Chondrocyte (in vitro differentiated cells): ENCODE results near the gene TIGAR. TPM values are rescaled to one million over a fixed set of nuclear protein-coding genes. Genes with fewer than 3 reads are reported as not detected.

Experiments
- DNase-seq: peaks from one replicate; pipeline ENCODE4 v3.0.0; 2021; ENCODE audit warnings: mixed read lengths, low spot score
- H3K27ac Mint-ChIP-seq: one replicate; pipeline ENCODE4 v1.8.0; 2021; ENCODE audit warnings: mild to moderate bottlenecking, moderate library complexity, mixed read lengths; ENCODE audit not compliant: unreplicated experiment
- H3K27me3 Mint-ChIP-seq: 2 replicates; pipeline ENCODE4 v1.8.0; 2021; ENCODE audit warnings: low read depth, mixed read lengths
- H3K36me3 Mint-ChIP-seq: 2 replicates; pipeline ENCODE4 v1.8.0; 2021; ENCODE audit warnings: low read depth, mixed read lengths
- H3K4me1 Mint-ChIP-seq: 2 replicates; pipeline ENCODE4 v1.8.0; 2021; ENCODE audit warnings: low read depth, mild to moderate bottlenecking, mixed read lengths
- H3K4me3 Mint-ChIP-seq: one replicate; pipeline ENCODE4 v1.8.0; 2021; ENCODE audit warnings: mild to moderate bottlenecking, moderate library complexity, mixed read lengths; ENCODE audit not compliant: unreplicated experiment
- H3K9me3 Mint-ChIP-seq: 2 replicates; pipeline ENCODE4 v1.8.0; 2021; ENCODE audit warnings: low read depth, mixed read lengths
- total RNA-seq: library from RNA; stranded (reverse); gene quantifications from 3 replicates; pipeline ENCODE4 v1.2.1, GENCODE V29; 2021
- TF ChIP-seq, protein P1 (sequence below): fragments of 200-600 bp; sonication (generic); IDR thresholded peaks from 2 replicates; pipeline ENCODE4 v1.5.0; 2021; ENCODE audit warnings: antibody characterized with exemption, mild to moderate bottlenecking, moderate library complexity

The TIGAR gene
- total RNA-seq, 1 donor from 2014 or later: 28.8 TPM

DNA sequence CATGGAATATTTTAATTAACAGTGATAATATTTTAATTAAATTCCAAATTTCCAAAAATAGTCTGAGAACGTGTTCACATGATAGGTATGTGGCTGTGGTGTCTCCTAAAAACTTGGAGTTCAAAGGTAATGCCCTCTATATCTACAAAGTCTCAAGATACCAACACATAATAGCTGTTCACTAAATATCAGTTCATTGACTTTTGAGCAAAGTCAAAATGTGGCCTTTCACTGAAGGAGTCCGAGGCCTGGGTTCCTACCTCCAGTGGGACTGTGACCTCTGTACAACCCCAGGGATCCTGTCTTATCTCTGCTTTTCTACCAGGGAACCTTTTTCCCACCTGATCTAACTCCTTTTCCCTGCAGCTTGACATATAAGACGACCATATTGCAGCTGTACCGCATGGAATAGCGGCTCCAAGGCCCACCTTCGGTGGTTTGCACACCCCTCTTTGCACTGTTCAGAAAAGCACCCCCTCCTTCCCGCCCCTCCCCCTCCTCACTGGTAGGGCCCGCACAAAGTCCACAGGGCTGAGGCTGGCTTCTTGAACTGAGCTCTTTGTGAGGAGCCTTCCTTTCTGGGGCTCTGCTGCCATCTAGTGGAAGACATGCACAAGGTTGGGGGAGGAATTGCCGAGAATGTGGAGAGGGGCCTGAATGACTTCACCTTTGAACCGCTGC is 44.3 kb upstream of the TIGAR start:
- TF ChIP-seq, protein P1, sequence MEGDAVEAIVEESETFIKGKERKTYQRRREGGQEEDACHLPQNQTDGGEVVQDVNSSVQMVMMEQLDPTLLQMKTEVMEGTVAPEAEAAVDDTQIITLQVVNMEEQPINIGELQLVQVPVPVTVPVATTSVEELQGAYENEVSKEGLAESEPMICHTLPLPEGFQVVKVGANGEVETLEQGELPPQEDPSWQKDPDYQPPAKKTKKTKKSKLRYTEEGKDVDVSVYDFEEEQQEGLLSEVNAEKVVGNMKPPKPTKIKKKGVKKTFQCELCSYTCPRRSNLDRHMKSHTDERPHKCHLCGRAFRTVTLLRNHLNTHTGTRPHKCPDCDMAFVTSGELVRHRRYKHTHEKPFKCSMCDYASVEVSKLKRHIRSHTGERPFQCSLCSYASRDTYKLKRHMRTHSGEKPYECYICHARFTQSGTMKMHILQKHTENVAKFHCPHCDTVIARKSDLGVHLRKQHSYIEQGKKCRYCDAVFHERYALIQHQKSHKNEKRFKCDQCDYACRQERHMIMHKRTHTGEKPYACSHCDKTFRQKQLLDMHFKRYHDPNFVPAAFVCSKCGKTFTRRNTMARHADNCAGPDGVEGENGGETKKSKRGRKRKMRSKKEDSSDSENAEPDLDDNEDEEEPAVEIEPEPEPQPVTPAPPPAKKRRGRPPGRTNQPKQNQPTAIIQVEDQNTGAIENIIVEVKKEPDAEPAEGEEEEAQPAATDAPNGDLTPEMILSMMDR: peak; percentile 95
- no peak for DNase-seq
- peaks cover 26% of the 10 kb centered on the region for H3K27me3 Mint-ChIP-seq
- H3K4me3 Mint-ChIP-seq: peak overlapping the region; percentile 89
- peaks cover 35% of the 10 kb centered on the region for H3K4me1 Mint-ChIP-seq
- peak overlapping the region; percentile 49 for H3K27ac Mint-ChIP-seq
- H3K9me3 Mint-ChIP-seq: no peaks in the 10 kb centered on the region
- H3K36me3 Mint-ChIP-seq: peaks cover 30% of the 10 kb centered on the region

DNA sequence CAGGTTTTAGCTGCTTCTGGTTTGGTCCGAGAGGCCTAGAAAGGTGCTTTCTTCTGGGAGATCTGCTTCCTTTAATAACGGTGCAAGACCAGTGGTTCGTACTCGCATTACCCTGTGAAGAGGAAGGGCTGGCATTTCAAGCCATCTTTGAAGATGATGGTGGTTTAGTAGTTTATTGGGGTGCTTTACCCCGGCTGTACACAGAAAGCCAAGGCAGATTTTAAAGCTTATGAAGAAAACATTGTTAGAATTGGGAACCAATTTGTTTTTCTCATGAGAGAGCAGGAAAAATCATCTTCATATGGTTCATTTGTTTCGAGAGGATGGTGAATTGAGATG is 43.8 kb upstream of the TIGAR start:
- H3K4me1 Mint-ChIP-seq: peaks cover 35% of the 10 kb centered on the region
- no peaks in the 10 kb centered on the region for H3K9me3 Mint-ChIP-seq
- peak overlapping the region; percentile 60 for H3K4me3 Mint-ChIP-seq
- peaks cover 31% of the 10 kb centered on the region for H3K36me3 Mint-ChIP-seq
- H3K27ac Mint-ChIP-seq: peak overlapping the region; percentile 49
- H3K27me3 Mint-ChIP-seq: peaks cover 26% of the 10 kb centered on the region
- DNase-seq: no peak
- TF ChIP-seq, protein P1: no peak

DNA sequence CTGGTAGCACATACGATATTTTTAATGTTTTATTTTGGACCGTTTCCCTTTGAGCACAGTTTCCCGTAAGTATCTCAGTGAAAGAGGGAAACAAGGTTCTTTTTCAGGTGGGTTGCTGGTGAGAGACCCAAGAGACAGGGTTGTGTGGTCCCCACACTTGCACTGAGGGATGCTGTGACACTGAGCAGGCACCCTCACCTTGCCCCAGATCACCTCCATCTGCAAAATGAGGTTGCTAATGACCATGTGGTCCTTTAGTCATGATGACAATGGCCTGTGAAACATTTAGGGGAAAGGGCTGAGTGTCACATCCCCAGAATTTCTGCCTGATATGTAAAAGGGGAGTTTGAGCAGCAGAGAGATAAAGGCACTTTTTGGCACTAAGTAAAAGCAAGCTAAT is 43.2 kb upstream of the TIGAR start:
- H3K27ac Mint-ChIP-seq: no peak overlapping the region
- H3K36me3 Mint-ChIP-seq: peaks cover 35% of the 10 kb centered on the region
- no peak for DNase-seq
- H3K4me1 Mint-ChIP-seq: peaks cover 30% of the 10 kb centered on the region
- no peaks in the 10 kb centered on the region for H3K9me3 Mint-ChIP-seq
- H3K27me3 Mint-ChIP-seq: peaks cover 23% of the 10 kb centered on the region
- TF ChIP-seq, protein P1: no peak
- no peak overlapping the region for H3K4me3 Mint-ChIP-seq

DNA sequence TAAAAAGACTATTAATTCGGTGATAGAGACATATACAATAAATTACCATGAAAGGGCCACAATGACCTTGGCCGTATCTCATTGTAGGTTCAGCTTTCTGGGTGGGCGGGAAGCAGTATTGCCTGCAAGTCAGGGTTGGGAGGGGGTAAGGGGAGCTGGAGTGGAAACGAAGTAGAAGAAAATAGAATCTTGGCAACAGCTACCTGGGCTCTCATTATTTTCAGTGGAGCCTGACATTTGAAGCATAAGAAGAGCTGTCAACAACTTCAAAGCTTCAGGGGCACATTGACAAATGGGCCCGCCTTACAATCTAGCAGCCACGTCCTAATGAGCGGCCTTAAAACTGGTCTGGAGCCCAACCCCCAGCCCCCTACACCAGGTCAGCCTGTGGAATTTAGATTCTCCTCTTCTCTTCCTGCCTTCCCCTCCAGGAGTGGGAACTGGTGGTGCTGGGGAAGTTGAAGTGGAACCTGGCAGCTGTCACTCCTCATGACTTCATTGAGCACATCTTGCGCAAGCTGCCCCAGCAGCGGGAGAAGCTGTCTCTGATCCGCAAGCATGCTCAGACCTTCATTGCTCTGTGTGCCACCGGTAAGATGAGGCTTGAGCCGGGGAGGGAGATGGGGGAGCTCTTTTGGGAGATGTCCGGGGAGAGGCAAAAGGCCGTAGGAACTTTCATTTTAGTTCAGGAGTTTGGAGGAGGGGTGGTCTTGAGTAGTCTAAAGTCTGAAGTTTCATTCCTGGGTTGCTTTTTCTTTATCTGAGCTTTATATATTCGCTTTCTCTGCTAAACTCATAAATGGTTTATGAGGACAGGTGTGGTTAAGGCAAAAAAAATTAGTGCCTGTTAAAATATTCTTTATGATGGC is 42.5 kb upstream of the TIGAR start:
- TF ChIP-seq, protein P1: no peak
- Mint-ChIP-seq H3K4me3 (no peak overlapping the region), H3K36me3 (peaks cover 39% of the 10 kb centered on the region), H3K9me3 (no peaks in the 10 kb centered on the region), H3K27ac (no peak overlapping the region), H3K27me3 (peaks cover 16% of the 10 kb centered on the region), H3K4me1 (peaks cover 23% of the 10 kb centered on the region)
- no peak for DNase-seq

DNA sequence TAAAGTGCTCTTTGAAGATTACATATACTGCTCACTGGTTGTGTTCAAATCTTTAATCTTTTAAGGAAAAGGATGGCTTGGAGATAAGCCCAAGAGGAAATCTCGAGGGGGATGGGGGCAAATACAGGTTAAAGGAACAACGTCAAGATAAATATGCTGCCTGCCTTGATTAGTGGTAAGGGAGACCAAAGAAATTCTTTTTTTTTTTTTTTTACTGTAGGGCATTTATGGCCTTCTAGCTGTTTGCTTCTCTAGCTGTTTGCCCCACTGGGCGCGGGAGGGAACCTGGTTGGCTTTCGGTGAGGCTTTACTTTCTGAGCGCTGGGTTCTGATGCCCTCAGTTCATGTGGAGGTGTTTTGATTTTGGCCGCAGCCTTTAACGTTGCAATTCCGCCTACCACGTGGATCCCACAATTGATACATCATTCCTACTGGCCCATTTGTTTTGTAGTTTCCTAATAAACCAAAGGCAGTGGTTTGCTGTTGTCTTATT is 41.8 kb upstream of the TIGAR start:
- peaks cover 14% of the 10 kb centered on the region for H3K27me3 Mint-ChIP-seq
- peaks cover 23% of the 10 kb centered on the region for H3K4me1 Mint-ChIP-seq
- no peaks in the 10 kb centered on the region for H3K9me3 Mint-ChIP-seq
- H3K36me3 Mint-ChIP-seq: peaks cover 45% of the 10 kb centered on the region
- no peak for DNase-seq
- no peak overlapping the region for H3K4me3 Mint-ChIP-seq
- no peak overlapping the region for H3K27ac Mint-ChIP-seq
- TF ChIP-seq, protein P1: no peak
